Mesendoderm (in vitro differentiated cells): Measurements from ENCODE around the gene PTTG2.

Experiments used
- DNase-seq: peaks from one replicate; pipeline ENCODE4 v3.0.0; 2013
- H2AK5ac ChIP-seq: 2 replicates; pipeline ENCODE4 v1.6.1; 2013; ENCODE audit warnings: low read length, inconsistent platforms
- H2BK120ac ChIP-seq: 2 replicates; pipeline ENCODE4 v1.6.1; 2013; ENCODE audit warnings: low read depth, mild to moderate bottlenecking, low read length, moderate library complexity, mixed read lengths
- H2BK15ac ChIP-seq: replicated peaks from 2 replicates; pipeline ENCODE4 v1.6.1; 2013; ENCODE audit warnings: low read depth, mild to moderate bottlenecking, moderate library complexity
- H2BK5ac ChIP-seq: 2 replicates; pipeline ENCODE4 v1.6.1; 2013; ENCODE audit warnings: low read length, inconsistent platforms
- H3K18ac ChIP-seq: 2 replicates; pipeline ENCODE4 v1.6.1; 2013; ENCODE audit warnings: mild to moderate bottlenecking, low read length, mixed read lengths
- H3K23ac ChIP-seq: one replicate; pipeline ENCODE4 v1.6.1; 2013; ENCODE audit warnings: low read length
- H3K27ac ChIP-seq: 2 replicates; pipeline ENCODE4 v1.5.1; 2013; ENCODE audit warnings: low read depth, mild to moderate bottlenecking, inconsistent platforms, low read length, moderate library complexity
- H3K27me3 ChIP-seq: 2 replicates; pipeline ENCODE4 v1.6.1; 2013; ENCODE audit warnings: low read length, control low read depth, mild to moderate bottlenecking, inconsistent platforms; ENCODE audit not compliant: insufficient read depth, poor library complexity
- H3K36me3 ChIP-seq: 2 replicates; pipeline ENCODE4 v1.6.1; 2013; ENCODE audit warnings: low read length, inconsistent platforms; ENCODE audit not compliant: control insufficient read depth, insufficient read depth
- H3K4ac ChIP-seq: one replicate; pipeline ENCODE4 v1.6.1; 2013; ENCODE audit warnings: low read depth, mild to moderate bottlenecking, low read length, moderate library complexity
- H3K4me1 ChIP-seq: 2 replicates; pipeline ENCODE4 v1.6.1; 2013; ENCODE audit warnings: low read depth, low read length, inconsistent platforms; ENCODE audit not compliant: control insufficient read depth
- H3K4me2 ChIP-seq: 2 replicates; pipeline ENCODE4 v1.6.1; 2013; ENCODE audit warnings: low read length
- H3K4me3 ChIP-seq: 2 replicates; pipeline ENCODE4 v1.5.1; 2013; ENCODE audit warnings: mild to moderate bottlenecking, low read length
- H3K56ac ChIP-seq: one replicate; pipeline ENCODE4 v1.6.1; 2013; ENCODE audit warnings: low read length
- H3K79me1 ChIP-seq: 2 replicates; pipeline ENCODE4 v1.6.1; 2013; ENCODE audit warnings: low read length, inconsistent platforms
- H3K79me2 ChIP-seq: 2 replicates; pipeline ENCODE4 v1.6.1; 2013; ENCODE audit warnings: mild to moderate bottlenecking, low read length; ENCODE audit not compliant: control insufficient read depth, insufficient read depth
- H3K9ac ChIP-seq: 2 replicates; pipeline ENCODE4 v1.6.1; 2013; ENCODE audit warnings: low read length, inconsistent platforms
- H4K5ac ChIP-seq: one replicate; pipeline ENCODE4 v1.6.1; 2013; ENCODE audit warnings: low read length
- H4K8ac ChIP-seq: one replicate; pipeline ENCODE4 v1.6.1; 2013; ENCODE audit warnings: low read depth, mild to moderate bottlenecking, control low read depth, low read length, moderate library complexity
- WGBS: extraction: QIAGEN DNeasy Blood & Tissue Kit; methylation state at CpG from one replicate; pipeline ENCODE4 v1.1.7; 2013; ENCODE audit warnings: low lambda C conversion rate, missing lambda C conversion rate; ENCODE audit not compliant: insufficient coverage; ENCODE audit errors: extremely low coverage; 5-methylcytosine and 5-hydroxymethylcytosine counted together

Gene PTTG2

DNA sequence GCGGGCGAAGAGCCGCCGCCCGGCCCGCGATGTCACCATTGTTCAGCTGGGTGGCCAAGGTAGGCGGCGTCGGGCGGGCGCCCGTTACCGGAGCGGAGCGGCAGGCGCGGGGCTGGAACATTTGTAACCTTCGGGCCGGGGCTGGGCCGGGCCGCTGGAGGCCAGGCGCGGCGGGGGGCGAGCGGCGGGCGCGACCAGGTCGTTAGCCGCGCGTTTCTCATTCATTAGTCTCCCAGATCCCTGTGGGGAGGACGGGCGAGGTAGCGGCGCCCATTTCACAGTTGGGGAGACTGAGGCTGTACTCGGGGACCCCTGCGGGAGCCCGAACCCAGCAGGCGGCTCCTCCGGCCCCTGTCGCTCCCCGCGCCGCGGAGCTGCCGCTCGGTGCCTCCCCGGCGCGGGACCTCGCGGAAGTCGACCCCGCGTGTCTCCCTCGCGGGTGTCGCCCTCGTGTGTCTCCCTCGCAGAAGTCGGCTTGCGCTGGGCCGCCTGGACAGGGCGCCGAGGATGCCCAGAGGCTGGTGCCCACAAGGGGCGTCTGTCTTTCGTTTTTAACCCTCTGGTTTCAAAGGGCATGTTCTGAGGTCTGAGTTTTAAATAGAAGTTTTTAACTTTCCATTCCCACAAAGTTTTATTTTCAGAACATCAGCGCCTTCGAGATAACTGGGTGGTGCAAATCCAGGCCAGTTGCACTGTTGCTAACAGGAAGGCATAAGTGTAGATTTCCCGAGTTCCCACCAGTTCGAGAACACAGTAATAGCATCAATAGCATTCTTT lies 17.5 kb downstream of the PTTG2 start:
- peak overlapping the region; percentile 87 for H3K27ac ChIP-seq
- peaks cover 6% of the 10 kb centered on the region for H3K79me1 ChIP-seq
- H3K18ac ChIP-seq = peak overlapping the region; percentile 77
- peak overlapping the region; percentile 25 for H2BK15ac ChIP-seq
- peak overlapping the region; percentile 54 for H2BK120ac ChIP-seq
- H3K4ac ChIP-seq = peak overlapping the region; percentile 77
- H3K4me1 ChIP-seq = peaks cover 9% of the 10 kb centered on the region
- peak overlapping the region; percentile 76 for H3K9ac ChIP-seq
- H3K36me3 ChIP-seq = no peaks in the 10 kb centered on the region
- peak overlapping the region; percentile 87 for H3K56ac ChIP-seq
- no peak overlapping the region for H2BK5ac ChIP-seq
- no peak overlapping the region for H3K23ac ChIP-seq
- no peaks in the 10 kb centered on the region for H3K27me3 ChIP-seq
- peak overlapping the region; percentile 52 for H3K4me3 ChIP-seq
- WGBS = no CpG with 5 or more reads among the region's 74 CpGs
- DNase-seq = peak; percentile 61
- H4K8ac ChIP-seq = peak overlapping the region; percentile 88
- H3K79me2 ChIP-seq = peaks cover 27% of the 10 kb centered on the region
- H2AK5ac ChIP-seq = no peak overlapping the region
- no peak overlapping the region for H4K5ac ChIP-seq
- H3K4me2 ChIP-seq = peak overlapping the region; percentile 64

DNA sequence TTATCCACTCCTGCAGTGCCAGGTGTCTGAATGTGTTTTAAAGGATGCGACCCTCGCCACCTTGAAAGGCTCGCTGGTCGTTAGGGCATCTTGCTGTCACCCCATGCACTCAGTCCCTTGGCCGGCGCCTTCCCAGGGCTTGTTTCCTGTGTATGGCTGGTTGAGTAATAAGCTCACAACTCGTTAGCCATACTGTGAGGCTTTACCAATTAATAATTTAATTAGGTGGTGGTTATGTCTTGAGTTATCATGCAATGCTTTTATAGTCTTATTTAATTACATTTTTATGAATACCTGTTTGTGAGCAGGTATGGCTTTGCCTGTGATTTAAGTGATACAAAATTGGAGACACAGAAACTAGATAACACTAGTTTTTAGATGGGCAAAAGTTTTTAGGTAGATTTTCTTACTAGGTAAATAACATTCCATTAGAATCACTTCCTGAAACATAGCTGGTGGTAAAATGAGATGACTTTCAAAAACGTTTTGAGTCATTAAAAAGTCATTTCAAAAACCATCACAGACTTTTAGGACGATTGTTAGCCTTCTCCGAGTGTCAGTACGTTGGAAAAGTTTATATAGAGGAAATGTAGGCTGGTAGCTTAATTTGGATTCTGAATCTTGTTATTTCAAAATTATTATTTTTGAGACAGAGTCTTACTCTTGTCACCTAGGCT lies 18.2 kb downstream of the PTTG2 start:
- Histone ChIP-seq H3K4me3 (peak overlapping the region; percentile 52), H2BK120ac (no peak overlapping the region), H3K4me2 (peak overlapping the region; percentile 64), H3K23ac (no peak overlapping the region), H3K9ac (peak overlapping the region; percentile 76), H2BK5ac (no peak overlapping the region), H3K4ac (no peak overlapping the region), H2BK15ac (no peak overlapping the region), H3K56ac (peak overlapping the region; percentile 87), H3K79me2 (peaks cover 32% of the 10 kb centered on the region), H4K5ac (no peak overlapping the region), H3K18ac (peak overlapping the region; percentile 77), H3K4me1 (peaks cover 9% of the 10 kb centered on the region), H3K79me1 (peaks cover 8% of the 10 kb centered on the region), H4K8ac (no peak overlapping the region), H3K27ac (peak overlapping the region; percentile 6), H2AK5ac (no peak overlapping the region), H3K36me3 (no peaks in the 10 kb centered on the region), H3K27me3 (no peaks in the 10 kb centered on the region)
- DNase-seq = peak; percentile 55
- no CpG with 5 or more reads among the region's 11 CpGs for whole genome bisulfite sequencing

- no peak overlapping the region for H3K27ac ChIP-seq
- no peak overlapping the region for H4K5ac ChIP-seq
- H3K79me2 ChIP-seq = peaks cover 43% of the 10 kb centered on the region
- no CpG with 5 or more reads among the region's 1 CpG for WGBS
- no peak for DNase-seq
- H2BK5ac ChIP-seq = no peak overlapping the region
- no peak overlapping the region for H3K4me3 ChIP-seq
- H2AK5ac ChIP-seq = no peak overlapping the region
- no peaks in the 10 kb centered on the region for H3K27me3 ChIP-seq
- H4K8ac ChIP-seq = no peak overlapping the region
- peaks cover 8% of the 10 kb centered on the region for H3K79me1 ChIP-seq
- H3K9ac ChIP-seq = no peak overlapping the region
- no peak overlapping the region for H3K23ac ChIP-seq
- no peak overlapping the region for H3K4me2 ChIP-seq
- H2BK120ac ChIP-seq = no peak overlapping the region
- no peaks in the 10 kb centered on the region for H3K36me3 ChIP-seq
- H3K56ac ChIP-seq = no peak overlapping the region
- no peak overlapping the region for H2BK15ac ChIP-seq
- H3K4me1 ChIP-seq = peaks cover 9% of the 10 kb centered on the region
- no peak overlapping the region for H3K18ac ChIP-seq
- H3K4ac ChIP-seq = no peak overlapping the region
These were observed 20.0 kb downstream of the PTTG2 start for GRCh38 chr4:37980246-37980645.

GRCh38 chr4:37981425-37981824 lies 21.2 kb downstream of the PTTG2 start:
- no peak overlapping the region for H3K4me3 ChIP-seq
- H3K4me1 ChIP-seq = peaks cover 11% of the 10 kb centered on the region
- H4K5ac ChIP-seq = no peak overlapping the region
- H2BK120ac ChIP-seq = no peak overlapping the region
- DNase-seq = peak; percentile 57
- no peak overlapping the region for H4K8ac ChIP-seq
- no CpG with 5 or more reads among the region's 4 CpGs for WGBS
- H3K79me2 ChIP-seq = peaks cover 49% of the 10 kb centered on the region
- no peak overlapping the region for H3K56ac ChIP-seq
- no peak overlapping the region for H3K23ac ChIP-seq
- no peak overlapping the region for H3K18ac ChIP-seq
- H2AK5ac ChIP-seq = no peak overlapping the region
- H3K9ac ChIP-seq = peak overlapping the region; percentile 8
- H3K79me1 ChIP-seq = peaks cover 8% of the 10 kb centered on the region
- no peak overlapping the region for H3K4ac ChIP-seq
- H2BK5ac ChIP-seq = no peak overlapping the region
- H2BK15ac ChIP-seq = no peak overlapping the region
- H3K27me3 ChIP-seq = no peaks in the 10 kb centered on the region
- peak overlapping the region; percentile 41 for H3K27ac ChIP-seq
- H3K36me3 ChIP-seq = no peaks in the 10 kb centered on the region
- no peak overlapping the region for H3K4me2 ChIP-seq

GRCh38 chr4:37981844-37982720 lies 21.9 kb downstream of the PTTG2 start:
- no peak overlapping the region for H2BK5ac ChIP-seq
- H3K27ac ChIP-seq = peak overlapping the region; percentile 41
- H3K27me3 ChIP-seq = no peaks in the 10 kb centered on the region
- H3K4ac ChIP-seq = no peak overlapping the region
- DNase-seq = peak; percentile 85
- H3K4me3 ChIP-seq = no peak overlapping the region
- no peak overlapping the region for H2AK5ac ChIP-seq
- H3K4me2 ChIP-seq = no peak overlapping the region
- H4K5ac ChIP-seq = no peak overlapping the region
- no peak overlapping the region for H3K56ac ChIP-seq
- H3K9ac ChIP-seq = peak overlapping the region; percentile 8
- H3K79me2 ChIP-seq = peaks cover 53% of the 10 kb centered on the region
- no peak overlapping the region for H3K23ac ChIP-seq
- no peak overlapping the region for H3K18ac ChIP-seq
- no peak overlapping the region for H2BK15ac ChIP-seq
- H3K36me3 ChIP-seq = no peaks in the 10 kb centered on the region
- H3K79me1 ChIP-seq = peaks cover 10% of the 10 kb centered on the region
- no peak overlapping the region for H4K8ac ChIP-seq
- H2BK120ac ChIP-seq = no peak overlapping the region
- WGBS = no CpG with 5 or more reads among the region's 7 CpGs
- H3K4me1 ChIP-seq = peaks cover 13% of the 10 kb centered on the region
